HG03039 (cell line): ENCODE measurements around the gene MOSPD3.
"Not testable (repeated sequence)": the region's sequence is repeated elsewhere in the genome, so short reads cannot be mapped to it uniquely, and the experiment has no call there.

Experiments used
- ATAC-seq: cut with Tn5 transposase; IDR thresholded peaks from one replicate; pipeline ENCODE4 v1.9.1; 2021; ENCODE audit warnings: mild to moderate bottlenecking, moderate library complexity; ENCODE audit not compliant: unreplicated experiment

Gene MOSPD3

GRCh38 chr7:100662194-100662776 lies 49.9 kb downstream of the MOSPD3 start:
- ATAC-seq = not testable (repeated sequence)
